SKM-1 (cell line): ENCODE results near the gene PRR13.

ENCODE experiments used
- DNase-seq: peaks from one replicate; lab custom pipeline; 2025; ENCODE audit not compliant: unreplicated experiment; lab: John Stamatoyannopoulos, UW

Gene PRR13

GRCh38 chr12:53492188-53492587 lies 50.7 kb downstream of the PRR13 start:
- no peak for DNase-seq

- no peak for DNase-seq
Observed at GRCh38 chr12:53492830-53493609, 51.5 kb downstream of the PRR13 start.

GRCh38 chr12:53493610-53494391 lies 52.3 kb downstream of the PRR13 start:
- DNase-seq: no peak
